HEK293 (cell line): Measurements from ENCODE around the gene RPL9.

Experiments
- CTCF ChIA-PET: fragments of 350-600 bp; formaldehyde crosslinking; extraction: SDS; loops from one replicate; lab custom pipeline; 2021; ENCODE audit warnings: antibody characterized with exemption; lab: Yijun Ruan, JAX
- POLR2A ChIA-PET: fragments of 300-600 bp; formaldehyde crosslinking; extraction: SDS; loops from one replicate; lab custom pipeline; 2020; ENCODE audit warnings: antibody characterized with exemption, inconsistent platforms; lab: Yijun Ruan, JAX
- H3K27ac ChIP-seq: fragments of 200-500 bp; sonication (Bioruptor generic); 2 replicates; pipeline ENCODE4 v1.5.1; 2014; ENCODE audit warnings: low read depth, low read length, control low read depth, inconsistent platforms; ENCODE audit errors: extremely low read depth
- H3K36me3 ChIP-seq, 2 experiments: fragments of 200-500 bp in 1 of 2; sonication (Bioruptor generic) in 1 of 2; 1 replicate in 1 of 2; 2 replicates in 1 of 2; pipeline ENCODE4 v1.5.1; 2014 to 2017; ENCODE audit warnings: inconsistent platforms in 2 of 2, low read length in 2 of 2; ENCODE audit not compliant: control insufficient read depth in 2 of 2, insufficient read depth in 1 of 2
- H3K4me1 ChIP-seq: fragments of 200-500 bp; sonication (Bioruptor generic); 2 replicates; pipeline ENCODE4 v1.5.1; 2014; ENCODE audit warnings: mild to moderate bottlenecking, low read length, inconsistent platforms; ENCODE audit not compliant: control insufficient read depth, insufficient read depth
- H3K4me3 ChIP-seq: 2 replicates; pipeline ENCODE4 v1.5.1; 2011; ENCODE audit warnings: low read depth, mild to moderate bottlenecking, control low read depth, low read length, moderate library complexity
- H3K9me3 ChIP-seq: fragments of 200-500 bp; sonication (Bioruptor generic); 2 replicates; pipeline ENCODE4 v1.5.1; 2014; ENCODE audit warnings: low read depth, low read length, inconsistent platforms; ENCODE audit not compliant: control insufficient read depth, insufficient read depth
- GLI4 ChIP-seq: fragments of 450-650 bp; formaldehyde crosslinking; IDR thresholded peaks from 2 replicates; pipeline ENCODE4 v1.5.1; 2016; ENCODE audit warnings: missing biosample characterization, missing genetic modification characterization
- MEIS1 ChIP-seq: sonication (generic); formaldehyde crosslinking; IDR thresholded peaks from 2 replicates; pipeline ENCODE4 v1.8.1; 2022; ENCODE audit warnings: missing genetic modification reagents, mild to moderate bottlenecking, borderline replicate concordance
- SP2 ChIP-seq: fragments of 450-650 bp; formaldehyde crosslinking; IDR thresholded peaks from 2 replicates; pipeline ENCODE4 v1.5.1; 2016; ENCODE audit warnings: missing biosample characterization, missing genetic modification characterization
- TCF7L2 ChIP-seq: IDR thresholded peaks from 2 replicates; pipeline ENCODE4 v1.6.1; 2011; ENCODE audit warnings: low read depth, mild to moderate bottlenecking, inconsistent platforms, low read length, moderate library complexity, borderline replicate concordance
- TRIM28 ChIP-seq: IDR thresholded peaks from 2 replicates; pipeline ENCODE4 v1.6.1; 2011; ENCODE audit warnings: low read length, control low read depth, borderline replicate concordance
- ZNF10 ChIP-seq: fragments of 450-650 bp; formaldehyde crosslinking; IDR thresholded peaks from 2 replicates; pipeline ENCODE4 v1.5.1; 2017; ENCODE audit warnings: missing biosample characterization, missing genetic modification characterization
- ZNF155 ChIP-seq: fragments of 450-650 bp; formaldehyde crosslinking; IDR thresholded peaks from 2 replicates; pipeline ENCODE4 v1.5.1; 2016; ENCODE audit warnings: missing biosample characterization, missing genetic modification characterization
- ZNF211 ChIP-seq: fragments of 450-650 bp; formaldehyde crosslinking; IDR thresholded peaks from 2 replicates; pipeline ENCODE4 v1.5.1; 2016; ENCODE audit warnings: low read depth, missing biosample characterization, missing genetic modification characterization
- ZNF214 ChIP-seq: fragments of 450-650 bp; formaldehyde crosslinking; IDR thresholded peaks from 2 replicates; pipeline ENCODE4 v1.5.1; 2017; ENCODE audit warnings: missing biosample characterization, mild to moderate bottlenecking, missing genetic modification characterization, borderline replicate concordance
- ZNF223 ChIP-seq: fragments of 450-650 bp; formaldehyde crosslinking; IDR thresholded peaks from 2 replicates; pipeline ENCODE4 v1.5.1; 2016; ENCODE audit warnings: missing biosample characterization, missing genetic modification characterization
- ZNF311 ChIP-seq: fragments of 450-650 bp; formaldehyde crosslinking; IDR thresholded peaks from 2 replicates; pipeline ENCODE4 v1.5.1; 2017; ENCODE audit warnings: missing biosample characterization, missing genetic modification characterization, borderline replicate concordance
- ZNF341 ChIP-seq: fragments of 450-650 bp; formaldehyde crosslinking; IDR thresholded peaks from 2 replicates; pipeline ENCODE4; 2016; ENCODE audit warnings: low read depth, missing biosample characterization, missing genetic modification characterization
- ZNF571 ChIP-seq: fragments of 450-650 bp; formaldehyde crosslinking; IDR thresholded peaks from 2 replicates; pipeline ENCODE4 v1.5.0; 2017; ENCODE audit warnings: missing biosample characterization, missing genetic modification characterization
- ZNF768 ChIP-seq: fragments of 450-650 bp; formaldehyde crosslinking; IDR thresholded peaks from 2 replicates; pipeline ENCODE4 v1.5.1; 2018; ENCODE audit warnings: missing biosample characterization, mild to moderate bottlenecking, missing genetic modification characterization
- ZNF785 ChIP-seq: fragments of 450-650 bp; formaldehyde crosslinking; IDR thresholded peaks from 2 replicates; pipeline ENCODE4 v1.5.1; 2016; ENCODE audit warnings: missing biosample characterization, missing genetic modification characterization
- TF ChIP-seq, protein P1 (sequence below): fragments of 450-650 bp; formaldehyde crosslinking; IDR thresholded peaks from 2 replicates; pipeline ENCODE4 v1.5.1; 2016; ENCODE audit warnings: missing biosample characterization, missing genetic modification characterization
- TF ChIP-seq, protein P2 (sequence below): fragments of 450-650 bp; formaldehyde crosslinking; IDR thresholded peaks from 2 replicates; pipeline ENCODE4 v1.5.1; 2017; ENCODE audit warnings: missing biosample characterization, missing genetic modification characterization
- TF ChIP-seq, protein P3 (sequence below): fragments of 450-650 bp; formaldehyde crosslinking; IDR thresholded peaks from 2 replicates; pipeline ENCODE4 v1.5.1; 2016; ENCODE audit warnings: missing biosample characterization, missing genetic modification characterization
- TF ChIP-seq, protein P4 (sequence below): fragments of 450-650 bp; formaldehyde crosslinking; IDR thresholded peaks from 2 replicates; pipeline ENCODE4 v1.5.1; 2016; ENCODE audit warnings: missing biosample characterization, missing genetic modification characterization
- TF ChIP-seq, protein P5 (sequence below): fragments of 450-650 bp; formaldehyde crosslinking; IDR thresholded peaks from 2 replicates; pipeline ENCODE4 v1.5.0; 2017; ENCODE audit warnings: missing biosample characterization, missing genetic modification characterization, borderline replicate concordance

Gene RPL9

DNA sequence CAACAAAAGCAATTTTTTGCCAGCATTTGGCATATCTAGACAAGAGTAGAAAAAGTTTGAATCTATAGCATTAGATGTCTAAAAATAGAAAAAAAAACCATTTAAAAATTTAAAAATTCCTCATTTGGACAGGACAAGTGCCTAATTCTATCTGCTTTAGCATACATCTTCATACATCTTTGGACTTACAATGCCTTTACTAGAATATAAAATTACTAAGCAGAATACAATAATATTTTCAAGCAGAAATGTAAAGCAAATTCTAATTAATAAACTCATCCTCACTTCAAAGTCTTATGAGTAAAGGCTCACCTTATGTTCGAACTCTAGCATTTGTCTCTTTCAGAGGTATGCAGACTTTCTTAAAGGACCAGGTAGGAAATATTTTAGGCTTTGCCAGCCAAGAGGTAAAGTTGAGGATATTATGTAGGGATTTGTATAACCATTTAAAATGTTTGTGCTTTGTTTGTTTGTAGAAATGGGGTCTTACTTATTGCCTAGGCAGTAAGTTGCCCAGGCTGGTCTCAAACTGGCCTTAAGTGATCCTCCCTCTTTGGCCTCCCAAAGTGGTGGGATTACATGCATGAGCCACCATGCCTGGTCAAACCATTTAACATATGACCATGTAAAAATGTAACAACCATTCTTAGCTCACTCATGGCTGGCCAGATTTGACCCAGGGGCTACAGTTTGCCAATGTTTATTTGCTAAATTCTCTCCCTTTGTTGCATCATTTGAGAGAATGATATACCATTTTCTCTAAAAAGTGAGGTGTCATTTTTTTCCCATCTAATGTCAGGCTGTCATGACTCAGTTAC lies 39.4 kb upstream of the RPL9 start:
- Histone ChIP-seq H3K27ac (no peak overlapping the region), H3K9me3 (no peaks in the 10 kb centered on the region), H3K36me3 (peaks cover 3 to 26% of the 10 kb centered on the region in 2 experiments; a peak in 2 of 3 replicates), H3K4me3 (no peak overlapping the region), H3K4me1 (no peaks in the 10 kb centered on the region)
- ChIA-PET CTCF (interaction anchor here (0.6 kb wide), 1 partner anchor 329 kb away, joined by 3 read pairs; no protein-coding TSS in a partner anchor), POLR2A (no interaction called here)
- no peak for TF ChIP-seq ZNF10 (tag by site-specific recombination)
- TF ChIP-seq TRIM28, result no peak
- no peak for TF ChIP-seq TCF7L2
- TF ChIP-seq, protein P1, sequence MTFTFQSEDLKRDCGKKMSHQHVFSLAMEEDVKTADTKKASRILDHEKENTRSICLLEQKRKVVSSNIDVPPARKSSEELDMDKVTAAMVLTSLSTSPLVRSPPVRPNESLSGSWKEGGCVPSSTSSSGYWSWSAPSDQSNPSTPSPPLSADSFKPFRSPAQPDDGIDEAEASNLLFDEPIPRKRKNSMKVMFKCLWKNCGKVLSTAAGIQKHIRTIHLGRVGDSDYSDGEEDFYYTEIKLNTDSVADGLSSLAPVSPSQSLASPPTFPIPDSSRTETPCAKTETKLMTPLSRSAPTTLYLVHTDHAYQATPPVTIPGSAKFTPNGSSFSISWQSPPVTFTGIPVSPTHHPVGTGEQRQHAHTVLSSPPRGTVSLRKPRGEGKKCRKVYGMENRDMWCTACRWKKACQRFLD (tag by site-specific recombination), result no peak
- TF ChIP-seq, protein P2, sequence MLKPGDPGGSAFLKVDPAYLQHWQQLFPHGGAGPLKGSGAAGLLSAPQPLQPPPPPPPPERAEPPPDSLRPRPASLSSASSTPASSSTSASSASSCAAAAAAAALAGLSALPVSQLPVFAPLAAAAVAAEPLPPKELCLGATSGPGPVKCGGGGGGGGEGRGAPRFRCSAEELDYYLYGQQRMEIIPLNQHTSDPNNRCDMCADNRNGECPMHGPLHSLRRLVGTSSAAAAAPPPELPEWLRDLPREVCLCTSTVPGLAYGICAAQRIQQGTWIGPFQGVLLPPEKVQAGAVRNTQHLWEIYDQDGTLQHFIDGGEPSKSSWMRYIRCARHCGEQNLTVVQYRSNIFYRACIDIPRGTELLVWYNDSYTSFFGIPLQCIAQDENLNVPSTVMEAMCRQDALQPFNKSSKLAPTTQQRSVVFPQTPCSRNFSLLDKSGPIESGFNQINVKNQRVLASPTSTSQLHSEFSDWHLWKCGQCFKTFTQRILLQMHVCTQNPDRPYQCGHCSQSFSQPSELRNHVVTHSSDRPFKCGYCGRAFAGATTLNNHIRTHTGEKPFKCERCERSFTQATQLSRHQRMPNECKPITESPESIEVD (tag by site-specific recombination), result no peak
- TF ChIP-seq ZNF211, result no peak
- TF ChIP-seq SP2, result no peak
- TF ChIP-seq ZNF214 (tag by site-specific recombination), result no peak
- TF ChIP-seq ZNF571 (tag by site-specific recombination), result no peak
- TF ChIP-seq, protein P3, sequence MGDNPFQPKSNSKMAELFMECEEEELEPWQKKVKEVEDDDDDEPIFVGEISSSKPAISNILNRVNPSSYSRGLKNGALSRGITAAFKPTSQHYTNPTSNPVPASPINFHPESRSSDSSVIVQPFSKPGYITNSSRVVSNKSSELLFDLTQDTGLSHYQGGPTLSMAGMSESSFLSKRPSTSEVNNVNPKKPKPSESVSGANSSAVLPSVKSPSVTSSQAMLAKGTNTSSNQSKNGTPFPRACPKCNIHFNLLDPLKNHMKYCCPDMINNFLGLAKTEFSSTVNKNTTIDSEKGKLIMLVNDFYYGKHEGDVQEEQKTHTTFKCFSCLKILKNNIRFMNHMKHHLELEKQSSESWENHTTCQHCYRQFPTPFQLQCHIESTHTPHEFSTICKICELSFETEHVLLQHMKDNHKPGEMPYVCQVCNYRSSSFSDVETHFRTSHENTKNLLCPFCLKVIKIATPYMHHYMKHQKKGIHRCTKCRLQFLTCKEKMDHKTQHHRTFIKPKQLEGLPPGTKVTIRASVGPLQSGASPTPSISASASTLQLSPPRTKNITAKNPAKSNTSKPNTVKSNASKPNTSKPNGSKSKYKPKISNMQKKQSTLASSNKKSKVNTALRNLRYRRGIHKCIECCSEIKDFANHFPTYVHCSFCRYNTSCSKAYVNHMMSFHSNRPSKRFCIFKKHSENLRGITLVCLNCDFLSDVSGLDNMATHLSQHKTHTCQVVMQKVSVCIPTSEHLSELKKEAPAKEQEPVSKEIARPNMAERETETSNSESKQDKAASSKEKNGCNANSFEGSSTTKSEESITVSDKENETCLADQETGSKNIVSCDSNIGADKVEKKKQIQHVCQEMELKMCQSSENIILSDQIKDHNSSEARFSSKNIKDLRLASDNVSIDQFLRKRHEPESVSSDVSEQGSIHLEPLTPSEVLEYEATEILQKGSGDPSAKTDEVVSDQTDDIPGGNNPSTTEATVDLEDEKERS (tag by site-specific recombination), result no peak
- no peak for TF ChIP-seq ZNF155 (tag by site-specific recombination)

DNA sequence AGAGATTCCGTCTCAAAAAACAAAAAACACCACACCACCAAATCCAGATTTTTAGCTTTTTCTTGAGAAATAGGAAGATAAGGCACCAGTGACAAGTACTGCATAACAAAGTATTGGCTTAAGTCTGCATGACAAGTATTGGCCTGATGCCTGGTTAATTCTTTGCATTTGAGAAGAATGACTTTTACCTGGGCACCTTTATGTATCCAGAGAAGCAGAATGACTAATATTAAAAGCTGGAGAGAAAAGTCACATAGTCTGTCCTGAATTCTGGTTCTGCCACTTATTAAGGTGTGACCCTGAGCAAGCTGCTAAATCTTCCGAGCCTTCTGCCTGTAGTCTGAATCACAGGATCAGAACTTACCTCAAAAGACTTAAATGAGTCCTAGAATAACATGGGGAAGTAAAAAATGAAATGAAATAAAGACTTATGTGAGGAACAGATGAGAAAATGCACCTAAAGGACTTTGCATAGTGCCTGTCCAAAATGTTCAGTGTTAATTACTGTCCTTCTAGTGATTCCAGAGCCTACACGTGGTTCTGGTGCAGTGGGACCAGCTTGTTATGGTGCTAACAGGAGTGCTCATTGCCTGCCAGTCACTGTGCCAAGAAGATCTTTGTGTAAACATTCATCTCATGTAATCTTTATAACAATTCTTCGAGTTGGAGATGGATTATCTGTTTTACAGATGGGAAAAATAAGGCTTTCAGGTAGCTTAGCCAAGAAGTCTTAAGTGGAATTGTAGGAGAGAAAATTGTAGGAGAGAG lies 36.9 kb upstream of the RPL9 start:
- ChIA-PET CTCF (interaction anchor here (0.6 to 0.9 kb wide), 3 partner anchors 27 to 606 kb away, joined by 4 to 6 read pairs (median 4); no protein-coding TSS in a partner anchor), POLR2A (interaction anchor here (0.6 to 0.7 kb wide), 2 partner anchors 108 to 255 kb away, joined by 3 read pairs; no protein-coding TSS in a partner anchor)
- Histone ChIP-seq H3K36me3 (peaks cover 0 to 13% of the 10 kb centered on the region in 2 experiments; a peak in 1 of 3 replicates), H3K27ac (no peak overlapping the region), H3K4me3 (no peak overlapping the region), H3K4me1 (no peaks in the 10 kb centered on the region), H3K9me3 (no peaks in the 10 kb centered on the region)
- no peak for TF ChIP-seq ZNF311 (tag by site-specific recombination)
- TF ChIP-seq ZNF768, result no peak
- TF ChIP-seq GLI4, result no peak
- TF ChIP-seq ZNF341 (tag by site-specific recombination), result no peak
- no peak for TF ChIP-seq ZNF223 (tag by site-specific recombination)
- TF ChIP-seq MEIS1 (CRISPR knock-in tag), result no peak
- TF ChIP-seq, protein P4, sequence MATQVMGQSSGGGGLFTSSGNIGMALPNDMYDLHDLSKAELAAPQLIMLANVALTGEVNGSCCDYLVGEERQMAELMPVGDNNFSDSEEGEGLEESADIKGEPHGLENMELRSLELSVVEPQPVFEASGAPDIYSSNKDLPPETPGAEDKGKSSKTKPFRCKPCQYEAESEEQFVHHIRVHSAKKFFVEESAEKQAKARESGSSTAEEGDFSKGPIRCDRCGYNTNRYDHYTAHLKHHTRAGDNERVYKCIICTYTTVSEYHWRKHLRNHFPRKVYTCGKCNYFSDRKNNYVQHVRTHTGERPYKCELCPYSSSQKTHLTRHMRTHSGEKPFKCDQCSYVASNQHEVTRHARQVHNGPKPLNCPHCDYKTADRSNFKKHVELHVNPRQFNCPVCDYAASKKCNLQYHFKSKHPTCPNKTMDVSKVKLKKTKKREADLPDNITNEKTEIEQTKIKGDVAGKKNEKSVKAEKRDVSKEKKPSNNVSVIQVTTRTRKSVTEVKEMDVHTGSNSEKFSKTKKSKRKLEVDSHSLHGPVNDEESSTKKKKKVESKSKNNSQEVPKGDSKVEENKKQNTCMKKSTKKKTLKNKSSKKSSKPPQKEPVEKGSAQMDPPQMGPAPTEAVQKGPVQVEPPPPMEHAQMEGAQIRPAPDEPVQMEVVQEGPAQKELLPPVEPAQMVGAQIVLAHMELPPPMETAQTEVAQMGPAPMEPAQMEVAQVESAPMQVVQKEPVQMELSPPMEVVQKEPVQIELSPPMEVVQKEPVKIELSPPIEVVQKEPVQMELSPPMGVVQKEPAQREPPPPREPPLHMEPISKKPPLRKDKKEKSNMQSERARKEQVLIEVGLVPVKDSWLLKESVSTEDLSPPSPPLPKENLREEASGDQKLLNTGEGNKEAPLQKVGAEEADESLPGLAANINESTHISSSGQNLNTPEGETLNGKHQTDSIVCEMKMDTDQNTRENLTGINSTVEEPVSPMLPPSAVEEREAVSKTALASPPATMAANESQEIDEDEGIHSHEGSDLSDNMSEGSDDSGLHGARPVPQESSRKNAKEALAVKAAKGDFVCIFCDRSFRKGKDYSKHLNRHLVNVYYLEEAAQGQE (tag by site-specific recombination), result no peak
- TF ChIP-seq ZNF785 (tag by site-specific recombination), result no peak
- TF ChIP-seq, protein P5, sequence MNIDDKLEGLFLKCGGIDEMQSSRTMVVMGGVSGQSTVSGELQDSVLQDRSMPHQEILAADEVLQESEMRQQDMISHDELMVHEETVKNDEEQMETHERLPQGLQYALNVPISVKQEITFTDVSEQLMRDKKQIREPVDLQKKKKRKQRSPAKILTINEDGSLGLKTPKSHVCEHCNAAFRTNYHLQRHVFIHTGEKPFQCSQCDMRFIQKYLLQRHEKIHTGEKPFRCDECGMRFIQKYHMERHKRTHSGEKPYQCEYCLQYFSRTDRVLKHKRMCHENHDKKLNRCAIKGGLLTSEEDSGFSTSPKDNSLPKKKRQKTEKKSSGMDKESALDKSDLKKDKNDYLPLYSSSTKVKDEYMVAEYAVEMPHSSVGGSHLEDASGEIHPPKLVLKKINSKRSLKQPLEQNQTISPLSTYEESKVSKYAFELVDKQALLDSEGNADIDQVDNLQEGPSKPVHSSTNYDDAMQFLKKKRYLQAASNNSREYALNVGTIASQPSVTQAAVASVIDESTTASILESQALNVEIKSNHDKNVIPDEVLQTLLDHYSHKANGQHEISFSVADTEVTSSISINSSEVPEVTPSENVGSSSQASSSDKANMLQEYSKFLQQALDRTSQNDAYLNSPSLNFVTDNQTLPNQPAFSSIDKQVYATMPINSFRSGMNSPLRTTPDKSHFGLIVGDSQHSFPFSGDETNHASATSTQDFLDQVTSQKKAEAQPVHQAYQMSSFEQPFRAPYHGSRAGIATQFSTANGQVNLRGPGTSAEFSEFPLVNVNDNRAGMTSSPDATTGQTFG (tag by site-specific recombination), result no peak
